T-cell (primary cell): ENCODE measurements around the gene HES5. TPM values are rescaled to one million over a fixed set of nuclear protein-coding genes. Genes with fewer than 3 reads are reported as not detected.

Source experiments
- ATAC-seq, 4 experiments: fragments of 200-7000 bp in 3 of 4; fragments of 150-1000 bp in 1 of 4; cut with Tn5 transposase; replicated peaks in 1 of 4; 1 replicate in 3 of 4; 2 replicates in 1 of 4; pipeline ENCODE4 v1.10.0; 2021; ENCODE audit warnings: moderate library complexity in 3 of 4, mild to moderate bottlenecking in 2 of 4, moderate number of reproducible peaks in 1 of 4
- CTCF ChIA-PET, 2 donors: fragments of 300-600 bp; sonication (Branson Sonifier 250); formaldehyde crosslinking; loops; one replicate each; lab custom pipeline; 2022; ENCODE audit warnings: antibody characterized with exemption in 2 of 2; lab: Charles Lee
- POLR2A ChIA-PET, 2 donors: fragments of 300-600 bp; sonication (Branson Sonifier 250); formaldehyde crosslinking; loops; one replicate each; lab custom pipeline; 2022; ENCODE audit warnings: antibody characterized with exemption in 2 of 2; lab: Charles Lee
- DNase-seq, 35 experiments: peaks; one replicate each; pipeline versions ENCODE4 v3.0.0 to v3.0.0-alpha.2; 2013 to 2023
- H3K27ac ChIP-seq: one replicate; pipeline ENCODE4 v1.5.1; 2013; ENCODE audit warnings: low read length
- H3K27me3 ChIP-seq, 2 experiments: replicated peaks in 1 of 2; 1 replicate in 1 of 2; 2 replicates in 1 of 2; pipeline versions ENCODE4 v1.6.1 to v1.7.0; 2013; ENCODE audit warnings: low read length in 1 of 2, mixed read lengths in 1 of 2; ENCODE audit not compliant: control insufficient read depth in 2 of 2, insufficient read depth in 2 of 2; ENCODE audit errors: extremely low read depth in 1 of 2
- H3K36me3 ChIP-seq, 2 donors: 1 replicate in 1 of 2; 2 replicates in 1 of 2; pipeline versions ENCODE4 v1.6.1 to v1.7.0; 2013; ENCODE audit warnings: low read length in 1 of 2; ENCODE audit not compliant: control insufficient read depth in 2 of 2, insufficient read depth in 1 of 2; ENCODE audit errors: extremely low read depth in 1 of 2
- H3K4me1 ChIP-seq, 2 experiments: 1 replicate in 1 of 2; 2 replicates in 1 of 2; pipeline versions ENCODE4 v1.6.1 to v1.7.0; 2013; ENCODE audit warnings: low read length in 2 of 2, mixed read lengths in 1 of 2; ENCODE audit not compliant: insufficient read depth in 2 of 2, control insufficient read depth in 1 of 2; ENCODE audit errors: extremely low read depth in 1 of 2
- H3K4me3 ChIP-seq, 2 donors: 1 replicate in 1 of 2; 2 replicates in 1 of 2; pipeline versions ENCODE4 v1.5.1 to v1.7.0; 2013; ENCODE audit warnings: mild to moderate bottlenecking in 2 of 2, low read length in 1 of 2, moderate library complexity in 1 of 2; ENCODE audit not compliant: control insufficient read depth in 1 of 2; ENCODE audit errors: extremely low read depth in 1 of 2
- H3K9me3 ChIP-seq: 2 replicates; pipeline ENCODE4 v1.7.0; 2013
- H3K27ac Mint-ChIP-seq, 2 donors: one replicate each; pipeline ENCODE4 v1.8.0; 2020 to 2021; ENCODE audit warnings: mild to moderate bottlenecking in 2 of 2, mixed read lengths in 2 of 2
- H3K27me3 Mint-ChIP-seq, 2 donors: one replicate each; pipeline ENCODE4 v1.8.0; 2021 to 2022; ENCODE audit warnings: mixed read lengths in 2 of 2
- H3K36me3 Mint-ChIP-seq: one replicate; pipeline ENCODE4 v1.8.0; 2021; ENCODE audit warnings: mixed read lengths
- H3K4me1 Mint-ChIP-seq, 3 donors: one replicate each; pipeline ENCODE4 v1.8.0; 2020 to 2022; ENCODE audit warnings: mixed read lengths in 3 of 3, mild to moderate bottlenecking in 1 of 3
- H3K4me3 Mint-ChIP-seq, 3 donors: one replicate each; pipeline ENCODE4 v1.8.0; 2020 to 2022; ENCODE audit warnings: mild to moderate bottlenecking in 3 of 3, mixed read lengths in 3 of 3, moderate library complexity in 3 of 3
- H3K9me3 Mint-ChIP-seq, 3 donors: one replicate each; pipeline ENCODE4 v1.8.0; 2020 to 2022; ENCODE audit warnings: mixed read lengths in 3 of 3
- whole genome bisulfite sequencing: methylation state at CpG from one replicate; pipeline ENCODE4 v1.1.5; 2013; ENCODE audit warnings: missing lambda C conversion rate; ENCODE audit not compliant: insufficient coverage; 5-methylcytosine and 5-hydroxymethylcytosine counted together
- total RNA-seq, 35 experiments: library from RNA in 6 of 35; stranded (reverse) in 6 of 35; fragments of 120-200 nt in 1 of 35; gene quantifications; one replicate each; pipeline versions ENCODE4 v1.2.1 to v1.2.4 and lab custom pipeline; 2013 to 2026

HES5 gene
- total RNA-seq, 5 donors from 2014 or later (not counting 1 experiment from before 2014, with no cell fraction given): not detected

DNA sequence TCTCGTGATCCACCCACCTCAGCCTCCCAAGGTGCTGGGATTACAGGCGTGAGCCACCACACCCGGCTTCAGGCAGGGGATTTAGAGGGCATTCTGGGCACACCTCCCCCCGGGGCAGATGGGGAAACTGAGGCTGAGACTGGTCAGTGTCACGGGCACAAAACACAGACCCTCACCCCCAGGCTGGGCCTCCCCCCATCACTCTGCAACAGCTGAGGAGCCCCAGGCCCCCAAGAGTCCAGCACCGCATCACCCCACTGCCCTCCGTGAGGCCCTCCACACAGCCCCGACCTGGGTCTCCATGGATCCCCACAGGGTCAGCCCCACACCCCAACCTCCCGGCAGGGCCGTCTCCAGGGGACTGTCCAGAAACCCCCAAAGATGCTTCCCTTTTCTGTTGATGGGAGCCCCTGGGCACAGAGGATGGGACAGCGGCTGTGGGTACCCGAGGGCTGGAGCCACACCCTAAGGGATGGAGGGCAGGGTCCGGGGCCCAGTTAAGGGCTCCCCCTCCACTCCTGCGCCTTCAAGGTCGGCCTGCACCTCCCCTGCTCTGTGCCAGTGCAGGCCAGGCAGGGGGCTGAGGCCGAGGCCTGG is 37.1 kb upstream of the HES5 start:
- WGBS: 77% methylated on average over 8 of the region's 16 CpGs
- Histone ChIP-seq H3K4me3 (no peak overlapping the region), H3K27me3 (no peaks in the 10 kb centered on the region), H3K27ac (no peak overlapping the region), H3K36me3 (peaks cover 0 to 18% of the 10 kb centered on the region in 2 donors), H3K4me1 (peaks cover 0 to 1% of the 10 kb centered on the region in 2 experiments), H3K9me3 (no peaks in the 10 kb centered on the region)
- H3K27ac Mint-ChIP-seq: no peak overlapping the region
- POLR2A ChIA-PET: no interaction called here
- no peaks in the 10 kb centered on the region for H3K36me3 Mint-ChIP-seq
- H3K9me3 Mint-ChIP-seq: no peaks in the 10 kb centered on the region
- CTCF ChIA-PET: no interaction called here
- H3K4me3 Mint-ChIP-seq: no peak overlapping the region
- H3K4me1 Mint-ChIP-seq: peaks cover 0 to 3% (median 0%) of the 10 kb centered on the region in 3 donors
- H3K27me3 Mint-ChIP-seq: no peaks in the 10 kb centered on the region
- DNase-seq (no peak), ATAC-seq (no peak)

DNA sequence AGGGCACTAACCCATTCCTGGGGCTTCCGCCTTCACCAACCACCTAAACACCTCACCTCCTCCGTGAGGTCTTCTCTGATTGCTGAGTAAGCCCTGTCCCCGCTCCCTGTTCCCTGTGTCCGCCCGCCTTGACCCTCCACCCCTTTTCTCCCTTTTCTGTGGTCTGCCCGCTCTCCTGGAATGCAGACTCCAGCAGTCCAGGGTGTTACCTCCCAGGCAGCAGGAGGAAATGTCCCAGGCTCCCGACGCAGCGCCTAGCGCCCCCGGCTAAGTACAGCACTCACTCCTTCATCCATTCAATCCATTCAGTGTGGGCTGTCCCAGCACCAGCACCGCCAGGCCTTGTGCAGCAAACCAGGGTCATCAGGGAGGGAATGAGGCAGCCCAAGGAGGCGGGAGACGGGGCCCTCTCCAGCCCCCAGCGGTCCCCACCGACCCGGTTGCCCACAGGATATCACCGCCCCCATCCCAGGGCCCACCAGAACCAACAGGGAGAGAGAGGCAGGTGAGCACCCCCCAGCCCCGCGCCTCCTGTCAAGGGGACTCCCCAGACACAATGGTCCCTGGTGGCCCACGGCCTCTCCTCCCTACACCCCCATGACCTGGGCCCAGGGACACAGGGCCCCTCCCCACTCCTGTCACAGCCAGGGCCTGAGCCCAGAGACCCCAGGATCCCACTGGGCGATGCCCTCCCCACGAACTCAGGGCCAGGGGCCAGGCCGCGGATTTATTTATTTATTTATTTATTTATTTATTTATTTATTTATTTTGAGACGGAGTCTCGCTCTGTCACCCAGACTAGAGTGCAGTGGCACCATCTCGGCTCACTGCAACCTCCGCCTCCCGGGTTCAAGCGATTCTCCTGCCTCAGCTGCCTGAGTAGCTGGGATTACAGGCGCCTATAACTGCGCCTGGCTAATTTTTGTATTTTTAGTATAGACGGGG is 36.3 kb upstream of the HES5 start:
- CTCF ChIA-PET: no interaction called here
- H3K4me1 ChIP-seq: peaks cover 0 to 7% of the 10 kb centered on the region in 2 experiments
- Mint-ChIP-seq H3K36me3 (peaks cover 2% of the 10 kb centered on the region), H3K27me3 (no peaks in the 10 kb centered on the region), H3K4me3 (no peak overlapping the region), H3K4me1 (peaks cover 2 to 5% (median 2%) of the 10 kb centered on the region in 3 donors), H3K9me3 (no peaks in the 10 kb centered on the region), H3K27ac (peak overlapping the region in 1 of 2 donors; percentile 39)
- DNase-seq: no peak
- no peak overlapping the region for H3K27ac ChIP-seq
- ATAC-seq: no peak
- H3K4me3 ChIP-seq: no peak overlapping the region
- peaks cover 3 to 26% of the 10 kb centered on the region in 2 donors for H3K36me3 ChIP-seq
- POLR2A ChIA-PET: no interaction called here
- WGBS: 68% methylated on average over 14 of the region's 34 CpGs
- no peaks in the 10 kb centered on the region for H3K9me3 ChIP-seq
- H3K27me3 ChIP-seq: no peaks in the 10 kb centered on the region

- H3K4me3 Mint-ChIP-seq: no peak overlapping the region
- POLR2A ChIA-PET: no interaction called here
- no peaks in the 10 kb centered on the region for H3K9me3 ChIP-seq
- CTCF ChIA-PET: no interaction called here
- H3K36me3 Mint-ChIP-seq: peaks cover 4% of the 10 kb centered on the region
- no peaks in the 10 kb centered on the region for H3K9me3 Mint-ChIP-seq
- peaks cover 5 to 10% (median 6%) of the 10 kb centered on the region in 3 donors for H3K4me1 Mint-ChIP-seq
- DNase-seq (no peak), ATAC-seq (no peak)
- no peak overlapping the region for H3K27ac Mint-ChIP-seq
- peaks cover 0 to 17% of the 10 kb centered on the region in 2 experiments for H3K4me1 ChIP-seq
- no peak overlapping the region for H3K4me3 ChIP-seq
- H3K27me3 Mint-ChIP-seq: no peaks in the 10 kb centered on the region
- H3K36me3 ChIP-seq: peaks cover 9 to 41% of the 10 kb centered on the region in 2 donors
- no peaks in the 10 kb centered on the region for H3K27me3 ChIP-seq
- no peak overlapping the region for H3K27ac ChIP-seq
- 69% methylated on average over 11 of the region's 14 CpGs for WGBS
Observed at GRCh38 chr1:2564815-2565374, 34.8 kb upstream of the HES5 start.

- Mint-ChIP-seq H3K27ac (no peak overlapping the region), H3K36me3 (peaks cover 4% of the 10 kb centered on the region), H3K4me3 (no peak overlapping the region), H3K27me3 (no peaks in the 10 kb centered on the region), H3K4me1 (peaks cover 6 to 13% (median 6%) of the 10 kb centered on the region in 3 donors), H3K9me3 (no peaks in the 10 kb centered on the region)
- Histone ChIP-seq H3K4me1 (peaks cover 0 to 24% of the 10 kb centered on the region in 2 experiments), H3K27ac (no peak overlapping the region), H3K27me3 (no peaks in the 10 kb centered on the region), H3K36me3 (peaks cover 9 to 47% of the 10 kb centered on the region in 2 donors), H3K9me3 (no peaks in the 10 kb centered on the region), H3K4me3 (no peak overlapping the region)
- 82% methylated on average over 11 of the region's 20 CpGs for WGBS
- no peak for DNase-seq
- ATAC-seq: no peak
- CTCF ChIA-PET: no interaction called here
- POLR2A ChIA-PET: no interaction called here
Observed at GRCh38 chr1:2564006-2564814, 34.1 kb upstream of the HES5 start.

DNA sequence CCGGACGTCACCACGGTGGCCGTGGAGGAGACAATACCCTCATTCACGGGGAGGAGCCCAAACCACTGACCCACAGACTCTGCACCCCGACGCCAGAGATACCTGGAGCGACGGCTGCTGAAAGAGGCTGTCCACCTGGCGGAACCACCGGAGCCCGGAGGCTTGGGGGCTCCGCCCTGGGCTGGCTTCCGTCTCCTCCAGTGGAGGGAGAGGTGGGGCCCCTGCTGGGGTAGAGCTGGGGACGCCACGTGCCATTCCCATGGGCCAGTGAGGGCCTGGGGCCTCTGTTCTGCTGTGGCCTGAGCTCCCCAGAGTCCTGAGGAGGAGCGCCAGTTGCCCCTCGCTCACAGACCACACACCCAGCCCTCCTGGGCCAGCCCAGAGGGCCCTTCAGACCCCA is 33.1 kb upstream of the HES5 start:
- Mint-ChIP-seq H3K27me3 (no peaks in the 10 kb centered on the region), H3K4me3 (no peak overlapping the region), H3K36me3 (peaks cover 4% of the 10 kb centered on the region), H3K27ac (no peak overlapping the region), H3K9me3 (no peaks in the 10 kb centered on the region), H3K4me1 (peaks cover 13 to 21% (median 13%) of the 10 kb centered on the region in 3 donors)
- peaks cover 0 to 34% of the 10 kb centered on the region in 2 experiments for H3K4me1 ChIP-seq
- ChIA-PET POLR2A (no interaction called here), CTCF (interaction anchor here in 1 of 2 donors (0.6 kb wide), 1 partner anchor 149 kb away, joined by 4 read pairs; no protein-coding TSS in a partner anchor)
- WGBS: 89% methylated on average over 3 of the region's 18 CpGs
- no peaks in the 10 kb centered on the region for H3K9me3 ChIP-seq
- no peak overlapping the region for H3K27ac ChIP-seq
- no peaks in the 10 kb centered on the region for H3K27me3 ChIP-seq
- H3K4me3 ChIP-seq: no peak overlapping the region
- H3K36me3 ChIP-seq: peaks cover 11 to 57% of the 10 kb centered on the region in 2 donors
- DNase-seq (peak in 1 of 35 experiments; percentile 1), ATAC-seq (no peak)
